MM.1S (cell line): ENCODE data around the gene PIGBOS1.

Experiments
- CTCF ChIP-seq: fragments of 300-600 bp; sonication (generic); IDR thresholded peaks from 2 replicates; pipeline ENCODE4 v1.5.1; 2016; ENCODE audit warnings: antibody characterized with exemption, low read length, mixed read lengths
- EZH2 ChIP-seq: fragments of 300-600 bp; sonication (generic); optimal IDR thresholded peaks from 2 replicates; pipeline ENCODE3; 2017; ENCODE audit warnings: low read depth, mild to moderate bottlenecking, antibody characterized with exemption, low read length, mixed read lengths
- EZH2phosphoT487 ChIP-seq: fragments of 300-600 bp; sonication (generic); IDR thresholded peaks from 2 replicates; pipeline ENCODE4 v1.6.1; 2018; ENCODE audit warnings: antibody characterized with exemption, low read length

- TF ChIP-seq EZH2 (no peak), CTCF (no peak), EZH2phosphoT487 (no peak)
Observed at GRCh38 chr15:55277116-55277564, 41.8 kb downstream of the PIGBOS1 start.
